ENCODE measurements around the gene DBH.

DNA sequence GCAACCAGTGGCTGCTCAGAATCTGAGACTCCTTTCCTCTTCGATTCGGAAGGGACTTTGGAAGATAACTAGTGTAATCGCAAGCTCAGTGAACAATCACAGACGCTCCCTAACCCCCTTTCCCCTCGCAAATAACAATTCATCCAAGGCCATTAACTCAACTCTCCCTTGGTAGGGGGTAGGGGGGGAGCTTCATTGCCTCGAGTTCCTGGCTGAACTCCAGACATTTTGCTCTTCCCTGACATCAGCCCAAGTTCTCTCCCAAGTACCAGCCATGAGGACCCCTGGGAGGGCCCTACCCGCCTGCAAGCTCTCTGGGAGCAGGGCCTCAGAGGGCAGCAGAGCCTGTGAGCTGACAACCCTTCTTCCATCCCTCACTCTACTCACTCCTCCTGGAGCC is 35.4 kb upstream of the DBH start:
- TF ChIP-seq, protein P1, sequence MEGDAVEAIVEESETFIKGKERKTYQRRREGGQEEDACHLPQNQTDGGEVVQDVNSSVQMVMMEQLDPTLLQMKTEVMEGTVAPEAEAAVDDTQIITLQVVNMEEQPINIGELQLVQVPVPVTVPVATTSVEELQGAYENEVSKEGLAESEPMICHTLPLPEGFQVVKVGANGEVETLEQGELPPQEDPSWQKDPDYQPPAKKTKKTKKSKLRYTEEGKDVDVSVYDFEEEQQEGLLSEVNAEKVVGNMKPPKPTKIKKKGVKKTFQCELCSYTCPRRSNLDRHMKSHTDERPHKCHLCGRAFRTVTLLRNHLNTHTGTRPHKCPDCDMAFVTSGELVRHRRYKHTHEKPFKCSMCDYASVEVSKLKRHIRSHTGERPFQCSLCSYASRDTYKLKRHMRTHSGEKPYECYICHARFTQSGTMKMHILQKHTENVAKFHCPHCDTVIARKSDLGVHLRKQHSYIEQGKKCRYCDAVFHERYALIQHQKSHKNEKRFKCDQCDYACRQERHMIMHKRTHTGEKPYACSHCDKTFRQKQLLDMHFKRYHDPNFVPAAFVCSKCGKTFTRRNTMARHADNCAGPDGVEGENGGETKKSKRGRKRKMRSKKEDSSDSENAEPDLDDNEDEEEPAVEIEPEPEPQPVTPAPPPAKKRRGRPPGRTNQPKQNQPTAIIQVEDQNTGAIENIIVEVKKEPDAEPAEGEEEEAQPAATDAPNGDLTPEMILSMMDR (IDR thresholded peaks at IDR 0.05; ENCODE audit: insufficient read depth, low read length) = no peak
- no peak for TF ChIP-seq GABPA (IDR thresholded peaks at IDR 0.05; ENCODE audit: low read depth)
- no peak for TF ChIP-seq SPI1 (IDR thresholded peaks at IDR 0.05; ENCODE audit: borderline replicate concordance, low read depth)
- TF ChIP-seq POLR2AphosphoS5 (IDR thresholded peaks at IDR 0.05; ENCODE audit: low read depth) = no peak
